ENCODE data around the gene PEX5.

DNA sequence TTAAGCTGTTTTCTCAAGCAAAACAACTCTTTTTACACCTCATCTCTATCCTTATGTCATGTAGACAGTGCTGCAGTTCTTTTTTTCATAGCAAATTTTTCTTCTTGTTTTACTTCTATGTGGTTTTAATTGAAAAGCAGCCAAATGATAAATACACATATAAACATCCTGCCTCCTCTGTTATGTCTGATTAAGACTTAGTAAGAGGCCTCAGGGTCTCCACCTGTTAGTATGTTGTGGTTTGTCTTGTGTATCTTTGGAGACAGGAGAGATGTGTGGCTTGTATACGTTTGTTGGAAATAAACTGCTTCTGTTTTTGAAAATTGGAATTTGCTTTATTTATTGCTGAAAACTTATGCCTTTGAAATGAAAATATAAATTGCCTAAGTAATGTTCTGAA lies 32.0 kb downstream of the PEX5 start:
- TF ChIP-seq, protein P1, sequence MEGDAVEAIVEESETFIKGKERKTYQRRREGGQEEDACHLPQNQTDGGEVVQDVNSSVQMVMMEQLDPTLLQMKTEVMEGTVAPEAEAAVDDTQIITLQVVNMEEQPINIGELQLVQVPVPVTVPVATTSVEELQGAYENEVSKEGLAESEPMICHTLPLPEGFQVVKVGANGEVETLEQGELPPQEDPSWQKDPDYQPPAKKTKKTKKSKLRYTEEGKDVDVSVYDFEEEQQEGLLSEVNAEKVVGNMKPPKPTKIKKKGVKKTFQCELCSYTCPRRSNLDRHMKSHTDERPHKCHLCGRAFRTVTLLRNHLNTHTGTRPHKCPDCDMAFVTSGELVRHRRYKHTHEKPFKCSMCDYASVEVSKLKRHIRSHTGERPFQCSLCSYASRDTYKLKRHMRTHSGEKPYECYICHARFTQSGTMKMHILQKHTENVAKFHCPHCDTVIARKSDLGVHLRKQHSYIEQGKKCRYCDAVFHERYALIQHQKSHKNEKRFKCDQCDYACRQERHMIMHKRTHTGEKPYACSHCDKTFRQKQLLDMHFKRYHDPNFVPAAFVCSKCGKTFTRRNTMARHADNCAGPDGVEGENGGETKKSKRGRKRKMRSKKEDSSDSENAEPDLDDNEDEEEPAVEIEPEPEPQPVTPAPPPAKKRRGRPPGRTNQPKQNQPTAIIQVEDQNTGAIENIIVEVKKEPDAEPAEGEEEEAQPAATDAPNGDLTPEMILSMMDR (conservative IDR thresholded peaks at IDR 0.05; ENCODE audit: low read depth in 2 of 2): no peak
- TF ChIP-seq EZH2 (IDR thresholded peaks at IDR 0.05; ENCODE audit: low read depth, unreplicated experiment) (no peak), EZH2phosphoT487 (IDR thresholded peaks at IDR 0.05; ENCODE audit: unreplicated experiment) (no peak), NANOG (IDR thresholded peaks at IDR 0.05; ENCODE audit: borderline replicate concordance) (no peak), POLR2AphosphoS5 (IDR thresholded peaks at IDR 0.05; ENCODE audit: low read depth) (no peak), CREB1 (CRISPR knock-in tag; IDR thresholded peaks at IDR 0.05; ENCODE audit: low read depth) (no peak), ZNF114 (CRISPR knock-in tag; IDR thresholded peaks at IDR 0.05) (no peak), ZNF331 (CRISPR knock-in tag; IDR thresholded peaks at IDR 0.05; ENCODE audit: low read depth) (no peak), STAT1 (IDR thresholded peaks at IDR 0.05; ENCODE audit: unreplicated experiment) (no peak)
- TF ChIP-seq, protein P2, sequence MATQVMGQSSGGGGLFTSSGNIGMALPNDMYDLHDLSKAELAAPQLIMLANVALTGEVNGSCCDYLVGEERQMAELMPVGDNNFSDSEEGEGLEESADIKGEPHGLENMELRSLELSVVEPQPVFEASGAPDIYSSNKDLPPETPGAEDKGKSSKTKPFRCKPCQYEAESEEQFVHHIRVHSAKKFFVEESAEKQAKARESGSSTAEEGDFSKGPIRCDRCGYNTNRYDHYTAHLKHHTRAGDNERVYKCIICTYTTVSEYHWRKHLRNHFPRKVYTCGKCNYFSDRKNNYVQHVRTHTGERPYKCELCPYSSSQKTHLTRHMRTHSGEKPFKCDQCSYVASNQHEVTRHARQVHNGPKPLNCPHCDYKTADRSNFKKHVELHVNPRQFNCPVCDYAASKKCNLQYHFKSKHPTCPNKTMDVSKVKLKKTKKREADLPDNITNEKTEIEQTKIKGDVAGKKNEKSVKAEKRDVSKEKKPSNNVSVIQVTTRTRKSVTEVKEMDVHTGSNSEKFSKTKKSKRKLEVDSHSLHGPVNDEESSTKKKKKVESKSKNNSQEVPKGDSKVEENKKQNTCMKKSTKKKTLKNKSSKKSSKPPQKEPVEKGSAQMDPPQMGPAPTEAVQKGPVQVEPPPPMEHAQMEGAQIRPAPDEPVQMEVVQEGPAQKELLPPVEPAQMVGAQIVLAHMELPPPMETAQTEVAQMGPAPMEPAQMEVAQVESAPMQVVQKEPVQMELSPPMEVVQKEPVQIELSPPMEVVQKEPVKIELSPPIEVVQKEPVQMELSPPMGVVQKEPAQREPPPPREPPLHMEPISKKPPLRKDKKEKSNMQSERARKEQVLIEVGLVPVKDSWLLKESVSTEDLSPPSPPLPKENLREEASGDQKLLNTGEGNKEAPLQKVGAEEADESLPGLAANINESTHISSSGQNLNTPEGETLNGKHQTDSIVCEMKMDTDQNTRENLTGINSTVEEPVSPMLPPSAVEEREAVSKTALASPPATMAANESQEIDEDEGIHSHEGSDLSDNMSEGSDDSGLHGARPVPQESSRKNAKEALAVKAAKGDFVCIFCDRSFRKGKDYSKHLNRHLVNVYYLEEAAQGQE (IDR thresholded peaks at IDR 0.05; ENCODE audit: unreplicated experiment): no peak
- TF ChIP-seq, protein P3, sequence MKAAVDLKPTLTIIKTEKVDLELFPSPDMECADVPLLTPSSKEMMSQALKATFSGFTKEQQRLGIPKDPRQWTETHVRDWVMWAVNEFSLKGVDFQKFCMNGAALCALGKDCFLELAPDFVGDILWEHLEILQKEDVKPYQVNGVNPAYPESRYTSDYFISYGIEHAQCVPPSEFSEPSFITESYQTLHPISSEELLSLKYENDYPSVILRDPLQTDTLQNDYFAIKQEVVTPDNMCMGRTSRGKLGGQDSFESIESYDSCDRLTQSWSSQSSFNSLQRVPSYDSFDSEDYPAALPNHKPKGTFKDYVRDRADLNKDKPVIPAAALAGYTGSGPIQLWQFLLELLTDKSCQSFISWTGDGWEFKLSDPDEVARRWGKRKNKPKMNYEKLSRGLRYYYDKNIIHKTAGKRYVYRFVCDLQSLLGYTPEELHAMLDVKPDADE (IDR thresholded peaks at IDR 0.05): no peak
